GM18511 (cell line): ENCODE results near the gene SLC6A6.
A peak's percentile ranks its signal among the peaks of the same experiment; 100 is the strongest.

Experiments
- ATAC-seq: cut with Tn5 transposase; IDR thresholded peaks from one replicate; pipeline ENCODE4 v1.9.1; 2021; ENCODE audit warnings: mild to moderate bottlenecking, moderate library complexity; ENCODE audit not compliant: unreplicated experiment

SLC6A6 gene

DNA sequence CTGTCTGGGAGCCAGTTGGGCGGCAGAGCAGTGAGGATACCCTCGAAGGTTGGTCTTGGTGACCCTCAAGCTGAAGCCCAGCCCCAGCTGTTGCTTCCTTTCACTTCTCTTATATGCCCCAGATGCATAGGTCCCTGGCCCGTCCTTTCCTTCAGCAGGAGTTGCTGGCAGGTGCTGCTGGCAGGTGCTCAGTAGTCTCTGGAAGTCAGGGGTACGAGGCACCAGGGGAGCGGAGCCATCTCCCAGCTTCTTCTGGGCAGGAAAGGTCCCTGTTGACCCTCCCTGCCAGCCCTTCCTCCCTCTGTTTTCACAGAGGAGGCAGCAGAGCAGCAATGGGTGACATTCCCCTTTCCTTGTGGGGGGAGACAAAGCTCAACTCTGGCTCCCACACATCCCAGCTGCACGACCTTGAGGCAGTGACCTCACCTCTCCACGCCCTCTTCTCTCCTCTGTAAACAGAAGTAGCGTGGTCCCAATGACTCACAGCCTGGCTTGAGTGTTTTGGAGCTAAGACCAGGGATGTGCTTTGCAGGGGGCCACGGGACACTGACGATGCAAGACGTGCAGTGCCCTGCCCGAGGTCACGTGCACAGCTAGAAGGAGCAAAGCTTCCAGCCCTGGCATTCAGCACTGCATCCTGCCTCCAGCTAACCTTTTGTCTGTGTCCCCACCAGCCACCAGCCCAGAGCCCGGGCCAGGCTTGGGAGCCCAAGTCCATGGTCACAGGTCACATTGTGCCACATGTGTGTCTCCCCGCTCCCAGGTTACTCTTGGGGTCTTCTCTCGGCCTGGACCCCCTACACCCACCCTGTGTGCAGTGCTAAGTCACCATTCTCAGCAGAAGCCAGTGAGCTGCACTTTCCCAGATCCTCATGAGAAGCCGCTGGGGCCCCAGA is 49.7 kb downstream of the SLC6A6 start:
- ATAC-seq: no peak

GRCh38 chr3:14452740-14453710 is 50.6 kb downstream of the SLC6A6 start:
- no peak for ATAC-seq

DNA sequence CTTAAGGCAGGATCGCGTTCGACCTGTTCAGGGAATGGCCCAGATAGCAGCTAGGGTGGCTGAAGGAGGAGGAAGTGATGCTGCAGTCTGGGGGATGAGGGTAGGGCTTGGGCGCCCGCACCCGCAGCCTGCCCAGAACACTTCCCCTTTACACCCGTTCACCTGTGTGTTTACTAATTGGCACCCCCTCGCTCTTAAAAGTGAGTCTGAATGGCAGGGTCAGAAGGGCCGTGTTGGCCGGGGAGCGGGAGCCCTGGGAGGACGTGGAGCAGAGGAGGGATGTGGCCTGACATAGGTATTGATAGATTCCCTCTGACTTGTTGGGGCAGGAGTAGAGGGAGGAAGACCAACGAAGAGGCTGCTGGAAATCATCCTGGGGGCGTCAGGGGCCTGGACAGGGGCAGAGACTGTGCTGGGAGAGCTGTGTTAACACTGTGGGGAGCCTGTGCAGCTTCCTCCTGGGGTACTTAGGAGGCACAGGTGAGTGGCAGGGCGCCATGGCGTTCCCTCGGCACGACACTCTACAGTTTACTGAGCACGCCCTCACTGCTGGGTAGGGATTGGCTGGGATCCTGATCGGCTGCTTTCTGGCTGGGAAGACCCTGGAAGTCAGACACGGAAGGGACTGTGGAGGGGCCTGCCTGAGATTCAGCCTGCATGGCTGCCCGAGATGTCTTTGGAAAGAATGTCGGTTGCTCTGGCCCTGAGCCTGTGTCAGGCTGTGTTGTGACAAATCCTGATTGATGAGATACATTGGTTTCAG is 51.7 kb downstream of the SLC6A6 start:
- no peak for ATAC-seq

- ATAC-seq: no peak
Observed at GRCh38 chr3:14454639-14455310, 52.4 kb downstream of the SLC6A6 start.

- no peak for ATAC-seq
Observed at GRCh38 chr3:14455571-14456317, 53.3 kb downstream of the SLC6A6 start.

DNA sequence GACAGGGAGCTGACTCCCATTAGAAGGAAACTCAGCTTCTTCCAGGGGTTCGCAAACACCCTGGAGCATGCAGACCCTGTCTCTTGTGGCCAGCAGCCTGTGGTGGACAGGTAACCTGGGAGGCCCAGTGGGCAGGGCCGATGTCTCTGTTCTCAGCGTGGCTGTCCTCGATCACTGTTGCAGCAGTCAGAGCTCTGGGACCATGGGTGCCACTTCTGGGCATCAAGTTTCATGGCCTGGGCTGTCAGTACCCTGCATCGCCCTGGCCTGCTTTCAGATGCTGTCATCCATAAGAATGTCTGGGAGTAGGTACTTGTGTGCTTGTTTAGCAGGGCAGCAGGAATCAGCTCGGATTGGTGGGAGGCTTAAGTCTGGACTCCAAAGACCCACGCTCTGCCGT is 54.4 kb downstream of the SLC6A6 start:
- ATAC-seq: no peak

DNA sequence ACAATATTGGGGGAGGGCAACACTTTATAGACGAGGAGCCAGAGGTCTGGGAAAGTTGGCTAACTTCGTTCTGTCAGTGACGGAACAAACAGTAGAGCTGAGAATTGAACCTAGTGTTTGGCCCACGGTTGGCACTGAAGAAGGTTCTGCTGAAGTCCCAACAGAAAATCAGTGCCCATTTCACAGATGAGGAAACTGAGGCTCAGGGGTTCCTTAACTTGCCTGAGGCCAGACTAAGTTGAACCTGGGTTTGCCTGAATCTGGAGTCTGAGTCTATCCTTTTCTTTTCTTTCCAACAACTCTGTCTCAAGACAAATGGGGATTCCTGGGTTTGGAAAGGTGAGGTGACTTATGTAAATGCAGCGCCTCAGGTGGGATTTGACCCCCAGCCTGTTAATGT is 55.1 kb downstream of the SLC6A6 start:
- no peak for ATAC-seq

- no peak for ATAC-seq
Observed at GRCh38 chr3:14457999-14458398, 55.6 kb downstream of the SLC6A6 start.

DNA sequence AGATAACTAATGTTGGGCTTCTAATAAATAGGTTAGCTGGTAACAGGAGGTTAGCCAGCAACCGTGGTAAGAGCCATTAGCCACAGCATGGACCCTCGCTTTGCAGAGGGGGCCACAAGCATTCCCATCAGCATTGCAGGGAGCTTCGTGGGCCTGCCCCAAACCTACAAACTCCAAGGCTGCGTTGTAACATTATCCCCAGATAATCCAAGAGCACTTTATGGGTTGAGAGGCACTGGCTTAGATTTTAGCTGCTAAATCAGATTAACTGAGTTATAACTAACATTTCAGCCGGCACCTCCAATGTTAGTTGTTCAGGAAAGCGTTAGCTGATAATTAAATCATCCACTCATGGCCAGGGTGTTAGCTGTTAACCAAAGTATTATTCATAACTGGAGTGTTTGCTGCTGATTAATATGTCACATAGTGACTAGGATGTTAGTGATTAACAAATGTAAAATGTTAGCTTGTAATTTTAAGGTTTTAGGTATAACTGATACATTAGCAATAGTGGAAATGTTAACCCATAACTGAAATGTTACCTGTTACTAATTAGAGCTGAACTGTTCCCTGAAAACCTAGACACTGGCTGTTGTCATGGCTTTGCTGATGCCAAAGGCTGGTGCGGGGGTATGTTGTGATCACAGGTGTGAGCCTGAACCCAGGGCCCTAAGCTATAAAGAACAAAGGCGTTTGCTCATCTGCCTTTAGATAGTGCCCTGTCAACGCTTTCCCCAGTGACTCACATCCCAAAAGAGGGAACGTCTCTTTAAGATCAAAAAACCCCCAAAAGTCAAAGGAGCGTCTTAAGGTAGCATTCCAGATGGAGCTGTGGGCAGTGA is 56.2 kb downstream of the SLC6A6 start:
- ATAC-seq: peak; percentile 62

DNA sequence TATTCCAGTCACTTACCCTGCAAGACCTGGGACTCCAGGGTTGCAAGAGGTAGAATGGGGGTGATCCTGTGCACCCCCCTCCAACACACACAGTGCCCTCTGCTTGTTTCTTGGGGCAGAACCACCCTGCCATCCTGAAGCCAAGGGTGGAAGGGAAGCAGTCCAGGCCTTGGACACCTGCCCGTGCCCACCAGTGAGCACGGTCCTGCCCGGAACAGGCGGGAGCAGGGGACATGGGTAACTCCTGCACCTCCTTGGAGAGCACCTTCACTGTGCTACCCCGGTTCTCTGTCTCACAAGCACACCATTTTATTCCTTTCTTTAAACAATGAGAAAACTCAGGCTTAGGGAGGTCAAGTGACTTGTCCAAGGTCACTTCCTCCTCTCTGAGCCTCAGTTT is 57.0 kb downstream of the SLC6A6 start:
- no peak for ATAC-seq

GRCh38 chr3:14459787-14460186 is 57.4 kb downstream of the SLC6A6 start:
- ATAC-seq: no peak

DNA sequence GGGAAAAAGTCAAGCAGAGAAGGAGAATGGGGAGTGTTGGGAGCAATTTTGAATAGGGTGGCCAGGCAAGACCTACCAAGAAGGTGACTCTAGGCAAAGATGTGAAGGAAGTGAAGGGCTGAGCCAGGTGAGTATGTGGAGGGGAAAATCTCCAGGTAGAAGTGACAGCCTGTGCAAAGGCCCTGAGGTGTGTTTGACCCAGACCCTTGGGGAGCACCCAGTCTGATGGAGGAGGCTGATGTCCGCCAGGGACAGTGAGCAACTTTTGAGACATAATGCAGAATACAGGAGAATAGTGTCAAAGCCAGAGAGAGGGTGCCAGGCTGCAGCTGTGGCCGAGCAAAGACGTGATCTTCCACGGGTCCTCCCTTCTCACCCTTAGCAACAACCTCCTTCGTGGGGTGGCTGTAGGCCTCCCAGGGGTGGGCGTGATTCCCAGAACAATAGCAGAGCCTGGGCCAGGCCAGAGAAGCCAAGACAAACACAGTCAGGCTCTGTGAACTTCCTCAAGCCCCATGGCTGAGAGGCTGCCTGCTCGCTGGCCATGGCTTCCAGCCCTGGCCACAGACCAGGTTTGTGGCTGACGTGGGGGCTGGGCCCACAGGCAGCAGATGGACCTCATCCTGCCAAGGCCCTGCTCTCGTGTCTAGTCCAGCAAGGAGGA is 58.1 kb downstream of the SLC6A6 start:
- ATAC-seq: no peak

DNA sequence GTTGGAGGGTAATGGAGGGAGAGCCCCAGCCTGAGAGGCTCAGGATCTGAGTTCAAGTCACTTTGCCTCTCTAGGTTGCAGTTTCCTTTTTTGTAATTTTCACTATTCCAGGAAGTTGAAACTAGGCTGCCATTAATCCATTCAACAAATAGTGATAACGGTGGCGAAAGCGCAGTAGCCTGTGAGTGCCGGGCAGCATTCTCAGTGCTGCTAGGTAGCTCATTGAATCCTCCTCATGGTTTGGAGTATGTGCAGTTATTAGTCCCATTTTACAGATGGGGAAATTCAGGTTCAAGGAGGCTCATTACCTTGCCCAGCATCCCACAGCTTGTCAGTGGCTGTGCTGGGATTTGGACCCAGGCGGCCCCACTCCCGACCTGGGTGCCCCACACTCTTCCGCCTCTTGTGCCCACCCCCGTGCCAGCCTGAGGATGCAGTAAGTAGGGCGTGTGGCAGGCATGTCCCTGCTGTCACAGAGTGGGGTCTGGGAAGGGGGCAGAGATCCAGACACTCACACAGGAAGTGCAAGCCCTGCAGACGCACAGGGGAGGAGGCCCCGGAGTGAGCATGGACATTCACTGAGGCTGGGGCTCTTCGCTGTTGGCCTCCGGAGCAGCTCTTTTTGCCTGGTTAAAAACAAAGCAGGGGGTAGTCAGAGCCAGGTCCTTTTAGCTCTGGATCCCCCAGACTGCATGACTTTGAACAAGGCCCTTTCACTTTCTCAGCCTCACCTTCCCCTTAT is 58.8 kb downstream of the SLC6A6 start:
- peak; percentile 6 for ATAC-seq

GRCh38 chr3:14461748-14462324 is 59.4 kb downstream of the SLC6A6 start:
- peak; percentile 45 for ATAC-seq

DNA sequence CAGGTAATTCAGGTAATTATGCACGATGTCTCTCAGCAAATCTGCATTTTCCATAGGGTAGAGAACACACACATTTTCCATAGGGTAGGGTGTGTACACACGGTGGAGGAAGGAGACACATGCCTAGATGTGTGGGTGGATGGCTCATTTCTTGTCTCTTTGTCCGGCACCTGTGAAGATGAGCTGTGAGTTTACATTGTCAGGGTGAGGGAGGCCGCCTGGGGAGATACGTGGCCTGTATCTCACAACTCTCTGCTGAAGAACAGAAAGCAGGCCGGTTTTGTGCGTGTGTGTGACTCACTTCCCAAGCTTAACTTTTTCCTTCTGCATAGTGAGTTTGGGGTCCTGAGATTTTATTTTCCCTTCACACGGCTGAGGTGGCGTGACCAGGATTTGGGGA is 60.3 kb downstream of the SLC6A6 start:
- no peak for ATAC-seq

DNA sequence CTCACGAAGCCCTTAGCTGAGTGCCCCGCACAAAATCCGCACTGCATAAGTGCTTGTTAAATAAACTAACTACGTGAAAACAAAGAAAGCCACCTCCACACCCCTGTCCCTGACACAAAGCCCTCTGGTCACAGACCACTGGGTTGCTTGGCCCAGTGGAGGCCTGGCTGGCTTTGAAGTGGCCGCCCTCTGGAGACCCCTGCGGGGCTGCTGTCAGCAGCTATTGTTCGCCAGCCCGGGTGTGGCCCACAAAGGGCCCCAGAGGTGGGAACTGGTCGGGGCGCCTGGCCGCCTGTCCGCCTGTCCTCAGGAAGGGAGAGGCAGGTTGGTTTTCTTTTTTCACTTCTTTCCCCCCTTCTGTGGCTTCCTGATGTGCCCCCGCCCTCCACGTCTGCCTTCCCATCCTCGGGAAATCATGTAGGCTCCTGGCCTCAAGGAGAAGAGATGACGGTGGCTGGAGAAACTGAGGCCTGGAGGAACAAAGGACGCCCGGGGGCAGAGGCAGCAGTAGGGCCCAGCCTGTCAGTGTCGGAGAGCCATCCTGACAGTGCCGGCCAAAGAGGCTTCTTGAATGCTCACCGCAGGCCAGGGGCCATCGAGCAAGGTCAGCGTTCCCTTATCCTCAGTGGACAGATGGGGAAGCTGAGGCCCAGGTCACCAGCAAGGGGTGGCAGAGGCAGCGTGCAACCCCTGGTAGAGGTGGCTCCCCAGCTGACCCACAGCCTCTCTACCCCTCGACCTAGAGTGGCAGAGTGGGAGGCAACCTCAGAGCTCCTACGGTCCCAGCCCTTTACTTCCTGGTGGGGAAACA is 61.1 kb downstream of the SLC6A6 start:
- ATAC-seq: no peak

- ATAC-seq: no peak
Observed at GRCh38 chr3:14464141-14464465, 61.7 kb downstream of the SLC6A6 start.
